NT2/D1 (cell line): ENCODE measurements around the gene ZC3H12D.

Source experiments
- DNase-seq: peaks from one replicate; pipeline ENCODE4 v3.0.0-alpha.2; 2011; ENCODE audit warnings: low read depth, low spot score
- H3K27me3 ChIP-seq: 2 replicates; pipeline ENCODE4 v1.6.0; 2011; ENCODE audit warnings: mild to moderate bottlenecking; ENCODE audit not compliant: insufficient read length, insufficient read depth
- H3K36me3 ChIP-seq: 2 replicates; pipeline ENCODE4 v1.6.1; 2011; ENCODE audit warnings: mild to moderate bottlenecking, low read length, mixed read lengths; ENCODE audit not compliant: insufficient read depth, insufficient read length
- H3K4me1 ChIP-seq: 2 replicates; pipeline ENCODE4 v1.5.1; 2011; ENCODE audit not compliant: insufficient read depth, insufficient read length
- H3K4me3 ChIP-seq: 2 replicates; pipeline ENCODE4 v1.5.1; 2011; ENCODE audit warnings: low read depth; ENCODE audit not compliant: insufficient read length
- H3K9ac ChIP-seq: 2 replicates; pipeline ENCODE4 v1.6.0; 2011; ENCODE audit warnings: low read depth; ENCODE audit not compliant: insufficient read length
- H3K9me3 ChIP-seq: 2 replicates; pipeline ENCODE4 v1.5.1; 2011; ENCODE audit warnings: mild to moderate bottlenecking, low read length; ENCODE audit not compliant: insufficient read depth
- SUZ12 ChIP-seq: IDR thresholded peaks from 2 replicates; pipeline ENCODE4 v1.6.1; 2011; ENCODE audit not compliant: insufficient read length, insufficient read depth; ENCODE audit errors: extremely low read depth
- YY1 ChIP-seq: IDR thresholded peaks from 2 replicates; pipeline ENCODE4 v1.6.1; 2011; ENCODE audit not compliant: insufficient read length, insufficient read depth
- ZNF274 ChIP-seq: IDR thresholded peaks from 2 replicates; pipeline ENCODE4 v1.6.1; 2011; ENCODE audit warnings: mild to moderate bottlenecking, low read depth, low read length

ZC3H12D gene

DNA sequence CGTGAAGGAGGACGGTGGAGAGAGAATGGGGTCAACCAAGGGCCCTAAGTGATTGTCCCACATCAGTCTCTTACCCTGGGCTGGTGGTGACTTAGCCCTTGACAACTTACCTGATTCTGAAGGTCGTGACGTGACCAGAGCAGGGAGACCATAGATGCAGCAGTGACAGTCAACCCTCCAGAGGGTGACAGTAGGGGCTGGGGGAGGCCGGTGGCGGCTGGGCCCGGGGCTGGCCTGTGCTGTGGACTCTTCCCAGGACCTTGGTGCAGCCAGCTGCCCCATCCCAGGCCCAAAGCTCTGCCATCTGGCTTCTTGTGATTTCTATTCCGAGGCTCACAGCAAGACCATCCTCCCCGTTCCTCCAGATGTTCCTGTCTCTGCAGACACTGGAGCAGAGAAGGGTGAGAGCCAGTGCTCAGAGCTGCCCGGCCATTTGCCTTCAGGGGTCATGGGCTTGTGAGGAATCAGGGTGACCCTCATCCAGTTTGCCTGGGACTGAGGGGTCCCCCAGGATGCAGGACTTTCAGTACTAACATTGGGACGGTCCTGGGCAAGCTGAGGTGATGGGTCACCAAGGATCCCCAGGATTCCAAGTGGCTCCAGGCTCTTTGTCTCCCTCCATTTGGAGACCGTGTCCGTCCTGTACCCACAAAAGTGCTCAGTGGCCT lies 48.8 kb downstream of the ZC3H12D start:
- TF ChIP-seq ZNF274 (no peak), SUZ12 (no peak), YY1 (no peak)
- H3K9ac ChIP-seq, result no peak overlapping the region

DNA sequence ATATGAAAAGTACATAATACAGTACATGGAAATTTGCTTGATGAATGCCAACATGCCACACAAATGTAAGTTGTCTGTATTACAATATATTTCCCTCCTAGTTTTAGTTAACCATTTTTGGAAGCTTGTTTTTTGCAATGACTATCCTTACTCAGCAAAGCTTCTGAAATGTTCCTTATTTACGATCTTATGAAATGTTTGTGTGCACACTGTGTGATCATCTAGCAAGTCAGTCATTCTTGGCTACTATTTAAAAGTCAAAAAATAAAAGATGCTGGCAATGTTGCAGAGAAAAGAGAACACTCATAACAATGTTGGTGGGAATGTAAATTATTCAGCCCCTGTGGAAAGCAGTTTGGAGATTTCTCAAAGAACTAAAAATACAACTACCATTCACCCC lies 50.9 kb downstream of the ZC3H12D start:
- Histone ChIP-seq H3K4me3 (no peak overlapping the region), H3K9ac (no peak overlapping the region), H3K4me1 (peaks cover 5% of the 10 kb centered on the region), H3K9me3 (no peaks in the 10 kb centered on the region), H3K36me3 (no peaks in the 10 kb centered on the region), H3K27me3 (no peaks in the 10 kb centered on the region)
- no peak for DNase-seq
- no peak for TF ChIP-seq ZNF274
- no peak for TF ChIP-seq SUZ12
- TF ChIP-seq YY1, result no peak

More for the DNA sequence above, 48.8 kb downstream of the ZC3H12D start:
- H3K27me3 ChIP-seq, result no peaks in the 10 kb centered on the region
- peaks cover 6% of the 10 kb centered on the region for H3K4me1 ChIP-seq
- no peaks in the 10 kb centered on the region for H3K9me3 ChIP-seq
- no peak for DNase-seq
- no peak overlapping the region for H3K4me3 ChIP-seq
- no peaks in the 10 kb centered on the region for H3K36me3 ChIP-seq

DNA sequence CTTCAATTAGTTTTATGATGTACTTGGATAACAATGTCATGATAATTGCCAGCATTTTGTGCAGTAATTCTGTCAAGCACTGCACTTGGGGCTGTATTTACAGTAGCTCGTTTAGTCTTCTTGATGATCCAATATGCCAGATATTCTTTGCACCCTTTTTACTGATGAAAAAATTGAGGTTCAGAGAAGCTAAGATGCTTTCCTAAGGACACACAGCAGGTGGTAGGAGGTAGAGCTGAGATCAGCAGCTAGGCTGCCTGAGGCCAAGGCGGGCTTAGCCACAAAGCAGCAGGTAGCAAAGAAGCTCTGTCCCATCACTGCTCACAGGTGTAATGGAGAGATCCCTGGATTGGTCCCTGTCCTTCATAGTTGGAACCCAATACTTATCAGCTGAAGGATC lies 51.4 kb downstream of the ZC3H12D start:
- TF ChIP-seq YY1, result no peak
- TF ChIP-seq SUZ12, result no peak
- no peak for TF ChIP-seq ZNF274
- Histone ChIP-seq H3K9ac (no peak overlapping the region), H3K4me3 (no peak overlapping the region), H3K9me3 (no peaks in the 10 kb centered on the region), H3K4me1 (peaks cover 6% of the 10 kb centered on the region), H3K27me3 (no peaks in the 10 kb centered on the region), H3K36me3 (no peaks in the 10 kb centered on the region)
- no peak for DNase-seq

DNA sequence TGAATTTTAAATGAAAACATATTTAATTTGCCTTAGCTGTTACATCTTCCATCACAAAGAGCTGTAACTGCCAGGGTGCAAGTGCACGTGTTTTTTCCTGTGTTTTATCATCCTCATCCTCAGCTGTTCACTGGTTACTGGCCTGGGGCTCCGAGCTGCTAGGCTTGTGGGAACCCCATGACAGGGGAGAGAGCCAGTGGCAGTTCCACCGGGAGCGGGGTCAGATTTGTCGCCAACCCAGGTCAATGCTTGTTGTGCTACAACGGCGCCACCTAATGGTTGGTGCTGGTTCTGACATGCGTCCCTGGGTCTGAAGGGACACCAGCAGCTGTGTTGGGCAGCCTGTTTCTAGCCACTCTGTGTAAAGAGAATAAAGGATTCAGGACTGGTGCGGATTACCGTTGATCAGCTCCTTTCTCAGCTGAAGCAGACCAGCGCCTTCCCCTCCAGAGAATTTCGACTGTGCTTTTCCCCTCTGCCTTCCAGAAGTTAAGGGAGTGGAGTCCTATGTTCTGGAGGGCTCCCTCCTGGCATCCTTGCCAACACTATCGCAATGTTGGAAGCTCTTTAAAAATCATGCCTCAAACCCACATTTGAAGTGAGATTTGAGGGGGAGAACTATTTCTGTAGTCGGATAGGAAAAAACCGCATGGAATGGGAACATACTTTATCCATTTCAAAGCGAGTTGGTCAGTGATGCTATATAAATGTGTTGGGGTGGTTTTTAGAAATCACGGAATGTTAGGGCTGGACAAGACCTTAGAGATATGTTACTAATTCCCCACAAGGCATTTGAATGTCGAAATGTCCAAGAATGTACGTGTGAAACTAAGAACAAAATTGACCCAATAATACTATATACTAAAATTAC lies 52.7 kb downstream of the ZC3H12D start:
- TF ChIP-seq SUZ12, result no peak
- TF ChIP-seq YY1, result no peak
- no peak for TF ChIP-seq ZNF274
- Histone ChIP-seq H3K9ac (no peak overlapping the region), H3K4me1 (peaks cover 6% of the 10 kb centered on the region), H3K9me3 (no peaks in the 10 kb centered on the region), H3K27me3 (no peaks in the 10 kb centered on the region), H3K4me3 (no peak overlapping the region), H3K36me3 (no peaks in the 10 kb centered on the region)
- peak; percentile 87 for DNase-seq

DNA sequence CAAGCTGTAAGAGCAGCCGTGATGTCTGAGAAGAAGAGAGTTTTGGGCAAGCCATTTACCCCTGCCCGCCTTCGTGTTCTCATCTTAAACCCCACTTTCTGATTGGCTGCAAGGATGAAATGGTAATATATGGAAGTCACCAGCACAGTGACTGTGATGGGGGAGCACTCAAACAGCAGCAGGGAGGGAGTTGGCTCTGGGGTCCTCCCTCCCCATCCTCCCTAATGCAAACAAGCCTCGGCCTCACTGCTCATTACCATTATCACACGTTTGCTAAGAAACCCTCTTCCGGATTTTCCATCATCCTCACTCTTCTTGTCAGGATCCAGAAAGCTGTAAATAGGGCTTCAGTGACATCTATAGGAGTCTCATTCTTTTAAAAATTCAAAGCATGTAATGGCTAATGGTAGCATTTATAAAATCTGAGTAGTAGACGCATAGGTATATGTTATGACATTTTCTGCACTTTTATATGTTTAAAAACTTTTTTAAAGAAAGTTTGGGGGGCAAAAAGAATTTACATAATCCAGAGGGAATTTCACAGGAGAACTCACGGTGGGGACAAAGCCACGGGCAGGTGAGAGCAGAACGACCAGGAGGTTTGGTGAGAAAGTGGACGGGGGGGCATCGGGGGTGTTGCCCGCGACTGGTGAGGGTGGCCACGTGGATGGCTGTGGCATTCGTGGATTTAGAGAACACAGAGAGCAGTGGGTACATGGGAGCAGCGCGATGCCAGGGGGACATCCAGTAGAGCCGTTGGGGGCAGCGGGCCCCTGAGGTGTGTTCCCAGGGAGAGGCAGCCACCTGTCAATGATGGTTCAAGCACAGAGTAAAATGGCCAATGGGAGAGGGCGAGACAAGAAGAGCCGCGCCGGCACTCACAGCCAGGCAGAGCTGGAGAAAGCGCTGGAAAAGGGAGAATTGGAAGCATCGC lies 55.1 kb downstream of the ZC3H12D start:
- H3K9ac ChIP-seq, result no peak overlapping the region
- no peak for DNase-seq
- TF ChIP-seq SUZ12 (no peak), YY1 (no peak), ZNF274 (no peak)

DNA sequence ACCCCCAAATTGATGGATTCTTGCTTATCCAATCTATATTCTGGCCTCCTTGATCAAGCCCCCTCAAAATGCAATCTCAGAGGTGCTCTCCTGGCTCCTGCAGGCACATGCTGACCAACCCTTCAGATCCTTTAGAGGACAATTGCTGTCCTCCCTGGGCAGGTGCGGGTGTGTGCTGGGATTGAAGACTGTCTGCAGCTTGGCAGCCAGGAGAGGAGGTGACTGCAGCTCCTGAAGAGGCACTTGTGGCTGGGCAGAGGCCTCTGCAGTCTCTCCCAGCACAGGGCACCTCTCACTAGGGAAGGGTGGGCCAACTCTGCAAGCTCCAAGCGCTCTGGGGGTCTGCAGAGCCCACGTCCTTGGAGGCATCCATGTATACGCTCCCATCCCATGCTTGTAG lies 56.2 kb downstream of the ZC3H12D start:
- Histone ChIP-seq H3K4me1 (peaks cover 10% of the 10 kb centered on the region), H3K9me3 (no peaks in the 10 kb centered on the region), H3K36me3 (no peaks in the 10 kb centered on the region), H3K27me3 (no peaks in the 10 kb centered on the region), H3K9ac (no peak overlapping the region), H3K4me3 (no peak overlapping the region)
- TF ChIP-seq ZNF274 (no peak), YY1 (no peak), SUZ12 (no peak)
- no peak for DNase-seq

More for the DNA sequence above, 55.1 kb downstream of the ZC3H12D start:
- Histone ChIP-seq H3K4me1 (peaks cover 6% of the 10 kb centered on the region), H3K4me3 (no peak overlapping the region), H3K36me3 (no peaks in the 10 kb centered on the region), H3K27me3 (no peaks in the 10 kb centered on the region), H3K9me3 (no peaks in the 10 kb centered on the region)

DNA sequence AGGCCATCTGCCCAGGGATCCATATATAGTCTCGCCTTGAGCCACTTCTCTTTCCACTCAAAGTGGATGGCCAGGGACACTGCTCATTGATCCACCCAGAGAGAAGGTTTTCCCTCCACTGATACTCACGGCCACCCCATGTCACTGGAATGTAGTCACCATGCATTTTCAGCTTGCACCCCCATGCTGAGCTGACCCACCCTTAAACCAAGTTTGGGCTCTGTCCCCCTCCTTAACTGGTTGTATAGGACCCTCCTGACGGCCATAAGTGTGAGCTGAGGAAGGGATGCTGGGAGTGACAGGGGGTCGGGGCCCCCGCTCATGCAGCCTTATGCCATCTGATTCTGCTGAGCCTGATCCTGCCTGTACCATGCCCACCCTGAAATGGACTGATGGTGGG lies 59.1 kb downstream of the ZC3H12D start:
- H3K36me3 ChIP-seq, result no peaks in the 10 kb centered on the region
- no peaks in the 10 kb centered on the region for H3K9me3 ChIP-seq
- H3K9ac ChIP-seq, result no peak overlapping the region
- peaks cover 6% of the 10 kb centered on the region for H3K4me1 ChIP-seq
- no peaks in the 10 kb centered on the region for H3K27me3 ChIP-seq
- no peak overlapping the region for H3K4me3 ChIP-seq
- no peak for DNase-seq
- no peak for TF ChIP-seq YY1
- no peak for TF ChIP-seq SUZ12
- TF ChIP-seq ZNF274, result no peak
